Brain microvascular endothelial cell (primary cell): ENCODE results near the gene ZNF622.

Source experiments
- DNase-seq: peaks from one replicate; pipeline ENCODE4 v3.0.0-alpha.2; 2020
- H3K27ac ChIP-seq: fragments of 250-450 bp; sonication (Bioruptor Pico); 2 replicates; pipeline ENCODE4 v1.5.1; 2020; ENCODE audit warnings: mild to moderate bottlenecking, moderate library complexity
- H3K27me3 ChIP-seq: fragments of 250-450 bp; sonication (Bioruptor Pico); replicated peaks from 2 replicates; pipeline ENCODE4 v1.5.1; 2020; ENCODE audit warnings: mild to moderate bottlenecking
- H3K36me3 ChIP-seq: fragments of 250-450 bp; sonication (Bioruptor Pico); replicated peaks from 2 replicates; pipeline ENCODE4 v1.5.1; 2020; ENCODE audit warnings: mild to moderate bottlenecking
- H3K4me3 ChIP-seq: 2 replicates; pipeline ENCODE4 v1.5.1; 2011; ENCODE audit warnings: low read depth, mild to moderate bottlenecking, control low read depth, low read length, moderate library complexity
- CTCF ChIP-seq: IDR thresholded peaks from 2 replicates; pipeline ENCODE4 v1.5.1; 2011; ENCODE audit warnings: low read depth, mild to moderate bottlenecking, moderate library complexity, low read length, control low read depth, inconsistent platforms; ENCODE audit errors: missing control alignments
- in situ Hi-C: cut with HindIII; loops from 2 replicates; pipeline ENCODE4 v1.10.0; 2017; ENCODE audit warnings: low sequenced_read_pairs, low pct_ligation_motif_present

ZNF622 gene

DNA sequence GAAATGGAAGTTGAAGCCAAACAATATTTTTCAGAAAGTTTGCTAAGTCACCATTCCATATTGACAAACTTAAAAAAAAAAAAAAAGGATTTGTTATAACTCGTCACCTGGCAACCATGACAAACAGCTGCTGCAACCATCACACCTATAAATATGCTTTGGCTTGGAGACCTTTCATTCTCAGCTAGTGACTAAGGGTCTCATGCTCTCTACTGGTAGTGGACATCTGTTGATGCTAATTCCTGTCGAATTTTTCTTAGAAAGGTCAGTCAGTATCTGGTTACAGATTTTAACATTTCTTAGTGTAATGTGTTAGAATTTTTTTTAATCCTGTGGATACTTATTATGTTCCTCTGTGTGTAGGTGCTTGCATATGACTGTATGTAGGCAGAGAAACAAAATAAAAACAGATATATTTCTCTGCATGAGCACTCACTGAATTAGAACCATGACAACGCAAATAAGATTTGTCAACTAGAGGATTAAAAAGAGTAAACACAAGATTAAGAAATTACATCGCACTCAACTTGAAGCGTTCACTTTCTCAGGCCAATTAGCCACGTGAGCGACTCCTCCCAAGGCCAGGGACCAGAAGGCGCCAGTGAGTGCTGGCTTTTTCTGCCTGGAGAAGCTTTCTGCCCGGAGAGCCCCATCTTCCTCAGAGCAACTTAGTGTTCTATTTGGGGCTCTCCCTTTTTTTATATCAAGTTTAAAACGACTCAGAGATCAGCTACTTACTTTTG lies 27.0 kb upstream of the ZNF622 start:
- DNase-seq = peak; percentile 64
- H3K4me3 ChIP-seq = no peak overlapping the region
- no peak overlapping the region for H3K27ac ChIP-seq
- TF ChIP-seq CTCF = no peak
- in situ Hi-C loops = no loop called here
- H3K27me3 ChIP-seq = no peaks in the 10 kb centered on the region
- no peaks in the 10 kb centered on the region for H3K36me3 ChIP-seq

DNA sequence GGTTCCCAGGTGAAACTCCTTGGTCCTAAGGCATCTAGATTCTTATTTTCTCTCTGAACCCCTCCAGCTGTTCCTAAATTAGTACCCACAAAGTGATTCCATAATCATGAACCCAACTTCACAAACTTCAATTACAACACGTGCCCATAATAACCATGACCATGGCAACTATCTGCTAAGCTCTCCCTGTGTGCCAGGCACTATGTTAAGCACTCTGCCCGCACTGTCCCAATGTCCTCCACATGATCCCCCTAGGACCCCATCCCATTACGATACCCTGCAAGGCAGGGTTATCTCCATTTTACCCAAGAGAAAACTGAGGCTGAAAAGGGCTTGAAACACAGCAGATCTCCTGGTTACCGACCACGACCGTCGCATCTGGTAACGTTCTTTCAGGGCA lies 25.3 kb upstream of the ZNF622 start:
- Histone ChIP-seq H3K4me3 (no peak overlapping the region), H3K27ac (no peak overlapping the region), H3K36me3 (no peaks in the 10 kb centered on the region), H3K27me3 (no peaks in the 10 kb centered on the region)
- in situ Hi-C loops = no loop called here
- no peak for TF ChIP-seq CTCF
- no peak for DNase-seq

GRCh38 chr5:16489322-16489791 lies 23.8 kb upstream of the ZNF622 start:
- no peak overlapping the region for H3K27ac ChIP-seq
- H3K36me3 ChIP-seq = no peaks in the 10 kb centered on the region
- H3K27me3 ChIP-seq = no peaks in the 10 kb centered on the region
- peak; percentile 68 for TF ChIP-seq CTCF
- H3K4me3 ChIP-seq = no peak overlapping the region
- in situ Hi-C loops = no loop called here
- DNase-seq = no peak

GRCh38 chr5:16487456-16487855 lies 21.9 kb upstream of the ZNF622 start:
- in situ Hi-C loops = no loop called here
- no peaks in the 10 kb centered on the region for H3K27me3 ChIP-seq
- DNase-seq = no peak

GRCh38 chr5:16486711-16487111 lies 21.1 kb upstream of the ZNF622 start:
- TF ChIP-seq CTCF = no peak
- no peak overlapping the region for H3K4me3 ChIP-seq
- no peak for DNase-seq
- H3K27ac ChIP-seq = no peak overlapping the region
- H3K27me3 ChIP-seq = no peaks in the 10 kb centered on the region
- no peaks in the 10 kb centered on the region for H3K36me3 ChIP-seq
- in situ Hi-C loops = no loop called here

More at GRCh38 chr5:16487456-16487855, 21.9 kb upstream of the ZNF622 start:
- H3K4me3 ChIP-seq = no peak overlapping the region
- H3K36me3 ChIP-seq = no peaks in the 10 kb centered on the region
- TF ChIP-seq CTCF = no peak
- no peak overlapping the region for H3K27ac ChIP-seq

DNA sequence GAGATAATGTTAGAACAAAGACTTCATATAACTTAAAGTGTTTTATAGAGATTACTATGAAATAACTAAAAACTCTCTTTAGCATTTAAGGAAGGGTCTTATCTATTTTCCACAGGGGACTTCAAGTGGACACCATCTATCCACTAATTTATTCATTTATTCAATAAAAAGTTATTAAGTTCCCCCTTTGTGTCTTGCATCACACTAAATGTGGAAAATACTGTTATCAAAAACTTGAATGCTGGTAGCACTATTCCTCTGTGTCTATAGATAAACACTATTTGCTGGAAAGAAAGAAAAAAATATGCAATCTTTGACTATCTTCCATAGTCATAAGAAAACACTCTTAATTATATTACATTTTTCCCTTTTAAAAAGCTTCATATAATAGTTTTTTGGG lies 20.1 kb upstream of the ZNF622 start:
- Histone ChIP-seq H3K27me3 (no peaks in the 10 kb centered on the region), H3K36me3 (no peaks in the 10 kb centered on the region), H3K27ac (no peak overlapping the region), H3K4me3 (no peak overlapping the region)
- DNase-seq = no peak
- in situ Hi-C loops = no loop called here
- no peak for TF ChIP-seq CTCF
